ENCODE measurements around the gene ZBED1. TPM values are rescaled to one million over a fixed set of nuclear protein-coding genes. Genes with fewer than 3 reads are reported as not detected.
A peak's percentile ranks its signal among the peaks of the same experiment; 100 is the strongest.

ZBED1 gene
- total and polyA plus RNA-seq, 4 donors = 13.5 to 36.7 (median 32.0) TPM

DNA sequence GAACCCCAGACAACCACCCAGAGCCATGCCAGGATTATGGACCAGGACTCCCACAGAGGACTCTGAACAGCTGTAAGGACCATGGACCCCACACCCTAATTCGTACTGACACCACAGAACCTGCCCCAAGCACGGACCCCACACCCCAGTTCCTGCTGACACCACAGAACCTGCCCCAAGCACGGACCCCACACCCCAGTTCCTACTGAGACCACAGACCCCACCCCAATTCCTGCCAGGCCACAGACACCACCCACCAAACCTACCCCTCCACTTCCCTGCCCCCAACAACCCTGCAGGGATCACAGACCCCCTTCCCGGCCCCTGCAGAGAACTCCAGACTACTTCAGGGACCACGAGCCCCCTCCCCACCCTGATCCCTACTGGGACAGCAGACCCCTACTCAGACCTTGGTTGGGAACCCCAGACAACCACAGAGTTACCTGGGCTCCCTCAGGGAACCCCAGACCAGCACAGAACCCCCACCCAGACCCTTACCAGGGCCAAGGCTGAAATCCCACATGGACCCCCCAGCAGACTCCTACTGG, 1.4 kb upstream of the ZBED1 start:
- 84 to 87% methylated on average over 5 of the region's 5 CpGs for WGBS, 2 donors
- Histone ChIP-seq H3K36me3 (ENCODE audit: control insufficient read depth in 4 of 4, insufficient read depth in 4 of 4, low read length in 4 of 4) (no peaks in the 10 kb centered on the region), H3K4me1 (ENCODE audit: control insufficient read depth in 5 of 5, insufficient read depth in 5 of 5, low read length in 5 of 5) (peaks cover 6 to 27% (median 12%) of the 10 kb centered on the region in 5 donors), H3K9me3 (ENCODE audit: control insufficient read depth in 4 of 4, insufficient read depth in 3 of 4, low read length in 3 of 4) (peaks cover 0 to 2% (median 0%) of the 10 kb centered on the region in 4 donors), H3K9ac (ENCODE audit: insufficient read depth in 1 of 2, low read length in 2 of 2) (no peak overlapping the region), H3K4me3 (no peak overlapping the region), H3K27me3 (ENCODE audit: control insufficient read depth in 3 of 3, insufficient read depth in 3 of 3, low read length in 2 of 3) (no peaks in the 10 kb centered on the region), H3K27ac (ENCODE audit: low read depth in 1 of 2, low read length in 1 of 2) (no peak overlapping the region)
- ATAC-seq (ENCODE audit: insufficient read depth, low FRiP score) (no peak), DNase-seq (no peak)
- TF ChIP-seq, protein P1, sequence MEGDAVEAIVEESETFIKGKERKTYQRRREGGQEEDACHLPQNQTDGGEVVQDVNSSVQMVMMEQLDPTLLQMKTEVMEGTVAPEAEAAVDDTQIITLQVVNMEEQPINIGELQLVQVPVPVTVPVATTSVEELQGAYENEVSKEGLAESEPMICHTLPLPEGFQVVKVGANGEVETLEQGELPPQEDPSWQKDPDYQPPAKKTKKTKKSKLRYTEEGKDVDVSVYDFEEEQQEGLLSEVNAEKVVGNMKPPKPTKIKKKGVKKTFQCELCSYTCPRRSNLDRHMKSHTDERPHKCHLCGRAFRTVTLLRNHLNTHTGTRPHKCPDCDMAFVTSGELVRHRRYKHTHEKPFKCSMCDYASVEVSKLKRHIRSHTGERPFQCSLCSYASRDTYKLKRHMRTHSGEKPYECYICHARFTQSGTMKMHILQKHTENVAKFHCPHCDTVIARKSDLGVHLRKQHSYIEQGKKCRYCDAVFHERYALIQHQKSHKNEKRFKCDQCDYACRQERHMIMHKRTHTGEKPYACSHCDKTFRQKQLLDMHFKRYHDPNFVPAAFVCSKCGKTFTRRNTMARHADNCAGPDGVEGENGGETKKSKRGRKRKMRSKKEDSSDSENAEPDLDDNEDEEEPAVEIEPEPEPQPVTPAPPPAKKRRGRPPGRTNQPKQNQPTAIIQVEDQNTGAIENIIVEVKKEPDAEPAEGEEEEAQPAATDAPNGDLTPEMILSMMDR (IDR thresholded peaks at IDR 0.05; ENCODE audit: control extremely low read depth, extremely low read depth) = no peak

- DNase-seq (no peak), ATAC-seq (ENCODE audit: insufficient read depth, low FRiP score) (no peak)
- peaks cover 6 to 27% (median 12%) of the 10 kb centered on the region in 5 donors for H3K4me1 ChIP-seq (ENCODE audit: control insufficient read depth in 5 of 5, insufficient read depth in 5 of 5, low read length in 5 of 5)
- peaks cover 0 to 2% (median 0%) of the 10 kb centered on the region in 4 donors for H3K9me3 ChIP-seq (ENCODE audit: control insufficient read depth in 4 of 4, insufficient read depth in 3 of 4, low read length in 3 of 4)
- 96% methylated on average over 5 of the region's 5 CpGs for WGBS, 2 donors
- H3K27me3 ChIP-seq (ENCODE audit: control insufficient read depth in 3 of 3, insufficient read depth in 3 of 3, low read length in 2 of 3) = no peaks in the 10 kb centered on the region
- H3K4me3 ChIP-seq = no peak overlapping the region
- H3K9ac ChIP-seq (ENCODE audit: insufficient read depth in 1 of 2, low read length in 2 of 2) = no peak overlapping the region
- TF ChIP-seq, protein P1 (IDR thresholded peaks at IDR 0.05; ENCODE audit: control extremely low read depth, extremely low read depth) = no peak
- H3K36me3 ChIP-seq (ENCODE audit: control insufficient read depth in 4 of 4, insufficient read depth in 4 of 4, low read length in 4 of 4) = no peaks in the 10 kb centered on the region
- H3K27ac ChIP-seq (ENCODE audit: low read depth in 1 of 2, low read length in 1 of 2) = peak overlapping the region in 1 of 2 donors; percentile 10
These were observed 855 bp upstream of the ZBED1 start for GRCh38 chrX:2501559-2502102.

GRCh38 chrX:2500091-2500802, 529 bp downstream of the ZBED1 start:
- H3K36me3 ChIP-seq (ENCODE audit: control insufficient read depth in 4 of 4, insufficient read depth in 4 of 4, low read length in 4 of 4) = peaks cover 0 to 4% (median 0%) of the 10 kb centered on the region in 4 donors
- H3K4me1 ChIP-seq (ENCODE audit: control insufficient read depth in 5 of 5, insufficient read depth in 5 of 5, low read length in 5 of 5) = peaks cover 6 to 27% (median 12%) of the 10 kb centered on the region in 5 donors
- peak; percentile 40 for ATAC-seq (ENCODE audit: insufficient read depth, low FRiP score)
- H3K27me3 ChIP-seq (ENCODE audit: control insufficient read depth in 3 of 3, insufficient read depth in 3 of 3, low read length in 2 of 3) = no peaks in the 10 kb centered on the region
- whole genome bisulfite sequencing, 2 donors = 1% methylated on average over 33 to 69 of the region's 70 CpGs
- peak overlapping the region; percentile 92 to 99 for H3K27ac ChIP-seq (ENCODE audit: low read depth in 1 of 2, low read length in 1 of 2)
- peaks cover 0 to 2% (median 0%) of the 10 kb centered on the region in 4 donors for H3K9me3 ChIP-seq (ENCODE audit: control insufficient read depth in 4 of 4, insufficient read depth in 3 of 4, low read length in 3 of 4)
- peak overlapping the region; percentile 68 to 88 for H3K9ac ChIP-seq (ENCODE audit: insufficient read depth in 1 of 2, low read length in 2 of 2)
- peak overlapping the region; percentile 86 for H3K4me3 ChIP-seq
- peak; percentile 47 to 56 (median 53) for DNase-seq
- TF ChIP-seq, protein P1 (IDR thresholded peaks at IDR 0.05; ENCODE audit: control extremely low read depth, extremely low read depth) = no peak

Data from lung (tissue), 12 donors.